VCaP (cell line): ENCODE measurements around the gene NPHP3.
A peak's percentile ranks its signal among the peaks of the same experiment; 100 is the strongest.

Experiments
- H3K27ac ChIP-seq: fragments of 450-650 bp; 2 replicates; pipeline ENCODE4 v1.5.1; 2017
- TF ChIP-seq, protein P1 (sequence below): fragments of 450-650 bp; conservative IDR thresholded peaks from 2 replicates; pipeline ENCODE4 v1.5.1; 2017; ENCODE audit warnings: mild to moderate bottlenecking, moderate library complexity

Gene NPHP3

DNA sequence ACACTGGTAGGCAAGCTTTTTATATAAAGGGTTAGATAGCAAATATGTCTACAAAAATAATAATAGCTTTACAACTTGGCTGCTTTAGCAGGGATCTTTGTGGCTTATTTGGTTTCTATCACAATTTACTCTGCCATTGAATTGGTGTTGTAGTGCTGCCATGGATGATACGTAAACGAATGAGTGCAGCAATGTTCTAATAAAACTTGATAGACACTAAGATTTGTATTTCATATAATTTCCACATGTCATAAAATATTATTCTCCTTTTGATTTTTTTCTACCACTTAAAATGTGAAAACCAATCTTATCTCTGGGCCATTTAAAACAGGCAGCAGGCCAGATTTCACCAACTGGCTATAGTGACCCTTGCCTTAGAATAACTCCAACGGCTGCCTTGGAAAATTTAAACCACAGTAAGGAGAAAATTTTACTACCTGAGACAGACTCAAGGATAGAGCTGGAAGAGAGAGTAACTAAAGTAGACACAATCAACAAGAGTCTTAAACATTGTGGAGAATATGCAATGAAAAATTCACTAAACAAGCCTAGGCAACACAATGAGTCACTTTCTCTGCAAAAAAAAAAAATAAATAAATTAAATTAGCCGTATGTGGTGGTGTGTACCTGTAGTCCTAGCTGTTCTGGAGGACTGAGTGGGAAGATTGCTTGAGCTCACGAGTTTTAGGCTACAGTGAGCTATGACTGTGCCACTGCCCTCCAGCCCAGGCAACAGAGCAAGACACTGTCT, 8.1 kb downstream of the NPHP3 start:
- TF ChIP-seq, protein P1, sequence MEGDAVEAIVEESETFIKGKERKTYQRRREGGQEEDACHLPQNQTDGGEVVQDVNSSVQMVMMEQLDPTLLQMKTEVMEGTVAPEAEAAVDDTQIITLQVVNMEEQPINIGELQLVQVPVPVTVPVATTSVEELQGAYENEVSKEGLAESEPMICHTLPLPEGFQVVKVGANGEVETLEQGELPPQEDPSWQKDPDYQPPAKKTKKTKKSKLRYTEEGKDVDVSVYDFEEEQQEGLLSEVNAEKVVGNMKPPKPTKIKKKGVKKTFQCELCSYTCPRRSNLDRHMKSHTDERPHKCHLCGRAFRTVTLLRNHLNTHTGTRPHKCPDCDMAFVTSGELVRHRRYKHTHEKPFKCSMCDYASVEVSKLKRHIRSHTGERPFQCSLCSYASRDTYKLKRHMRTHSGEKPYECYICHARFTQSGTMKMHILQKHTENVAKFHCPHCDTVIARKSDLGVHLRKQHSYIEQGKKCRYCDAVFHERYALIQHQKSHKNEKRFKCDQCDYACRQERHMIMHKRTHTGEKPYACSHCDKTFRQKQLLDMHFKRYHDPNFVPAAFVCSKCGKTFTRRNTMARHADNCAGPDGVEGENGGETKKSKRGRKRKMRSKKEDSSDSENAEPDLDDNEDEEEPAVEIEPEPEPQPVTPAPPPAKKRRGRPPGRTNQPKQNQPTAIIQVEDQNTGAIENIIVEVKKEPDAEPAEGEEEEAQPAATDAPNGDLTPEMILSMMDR, result no peak
- H3K27ac ChIP-seq, result peak overlapping the region; percentile 24

DNA sequence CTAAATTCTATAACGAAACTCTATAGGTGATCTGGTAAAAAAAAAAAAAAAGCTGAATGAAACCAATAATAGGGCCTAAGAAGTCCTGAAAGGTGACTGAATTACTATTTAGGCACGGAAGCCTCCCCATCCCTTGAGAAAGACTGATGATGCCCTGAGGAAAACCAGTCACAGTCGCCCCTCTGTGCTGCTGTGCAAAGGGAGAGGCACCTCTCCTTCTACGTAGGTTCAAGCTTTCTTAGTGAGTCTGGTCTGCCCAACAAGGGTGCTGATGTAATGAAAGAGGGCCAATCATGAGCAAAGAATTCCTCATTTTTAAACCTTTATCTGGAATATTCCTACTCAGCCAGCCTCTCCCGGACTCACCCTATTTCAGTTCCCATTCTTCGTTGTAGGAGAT, 11.9 kb downstream of the NPHP3 start:
- H3K27ac ChIP-seq, result no peak overlapping the region
- TF ChIP-seq, protein P1, result no peak

- no peak overlapping the region for H3K27ac ChIP-seq
- TF ChIP-seq, protein P1, result no peak
These were observed 12.4 kb downstream of the NPHP3 start for GRCh38 chr3:132709761-132710160.

DNA sequence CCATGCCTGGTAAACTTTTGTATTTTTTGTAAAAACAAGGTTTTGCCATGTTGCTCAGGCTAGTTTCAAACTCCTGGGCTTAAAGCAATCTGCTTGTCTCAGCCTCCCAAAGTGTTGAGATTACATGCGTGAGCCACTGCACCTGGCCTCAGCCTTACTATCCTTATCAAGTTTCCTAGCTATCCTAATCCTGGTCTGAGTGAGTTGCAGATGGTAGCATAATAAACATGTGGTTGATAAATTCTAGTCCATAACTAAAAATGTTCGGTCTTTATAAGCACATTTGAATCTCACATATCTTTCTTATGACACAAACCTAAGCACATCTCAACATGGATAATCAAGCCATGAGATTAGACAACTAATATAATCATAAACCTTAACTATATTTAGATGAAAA, 18.5 kb downstream of the NPHP3 start:
- TF ChIP-seq, protein P1, result no peak
- H3K27ac ChIP-seq, result no peak overlapping the region

GRCh38 chr3:132695422-132695821, 26.8 kb downstream of the NPHP3 start:
- H3K27ac ChIP-seq, result no peak overlapping the region
- TF ChIP-seq, protein P1, result no peak

GRCh38 chr3:132694991-132695390, 27.2 kb downstream of the NPHP3 start:
- no peak overlapping the region for H3K27ac ChIP-seq
- TF ChIP-seq, protein P1, result no peak

DNA sequence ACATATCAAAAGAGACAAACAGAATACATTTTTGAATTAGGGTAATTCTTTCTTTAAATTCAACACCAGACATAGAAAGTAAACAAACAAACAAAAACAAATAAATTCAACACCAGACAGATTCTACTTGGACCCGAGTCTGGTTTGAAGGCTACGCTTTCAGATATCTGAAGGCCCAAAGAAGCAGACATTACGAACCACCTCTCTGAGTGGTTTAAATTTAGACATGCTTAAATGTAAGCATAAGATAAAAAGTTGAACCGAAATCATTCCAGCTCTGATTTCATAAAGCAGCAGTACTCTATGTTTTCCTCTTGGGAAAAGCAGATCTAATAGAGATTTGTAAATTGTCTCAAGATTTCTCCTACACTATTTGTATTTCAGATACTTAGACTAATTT, 32.2 kb downstream of the NPHP3 start:
- TF ChIP-seq, protein P1, result no peak

More for the DNA sequence above, 32.2 kb downstream of the NPHP3 start:
- no peak overlapping the region for H3K27ac ChIP-seq
